Karpas-422 (cell line): ENCODE data around the gene LANCL1. TPM values are rescaled to one million over a fixed set of nuclear protein-coding genes. Genes with fewer than 3 reads are reported as not detected.
"Not testable (repeated sequence)": the region's sequence is repeated elsewhere in the genome, so short reads cannot be mapped to it uniquely, and the experiment has no call there.

Experiments
- DNase-seq: peaks from one replicate; pipeline ENCODE4 v3.0.0-alpha.2; 2015
- H2AFZ ChIP-seq: fragments of 200-600 bp; sonication (generic); 2 replicates; pipeline ENCODE4 v1.6.1; 2014; ENCODE audit warnings: antibody characterized with exemption, low read length, mixed read lengths
- H3K27ac ChIP-seq: fragments of 200-600 bp; sonication (generic); 2 replicates; pipeline ENCODE4 v1.5.1; 2014; ENCODE audit warnings: mild to moderate bottlenecking, low read length, moderate library complexity
- H3K27me3 ChIP-seq: fragments of 200-600 bp; sonication (generic); 2 replicates; pipeline ENCODE4 v1.6.1; 2014; ENCODE audit warnings: low read length, mixed read lengths
- H3K36me3 ChIP-seq: fragments of 200-600 bp; sonication (generic); 2 replicates; pipeline ENCODE4 v1.6.1; 2014; ENCODE audit warnings: low read length, mixed read lengths; ENCODE audit not compliant: insufficient read depth
- H3K4me1 ChIP-seq: fragments of 200-600 bp; sonication (generic); 2 replicates; pipeline ENCODE4 v1.6.1; 2014; ENCODE audit warnings: mild to moderate bottlenecking, low read length, mixed read lengths
- H3K4me2 ChIP-seq: fragments of 200-600 bp; sonication (generic); 2 replicates; pipeline ENCODE4 v1.6.1; 2014; ENCODE audit warnings: low read length, low read depth, mild to moderate bottlenecking; ENCODE audit not compliant: poor library complexity, severe bottlenecking
- H3K4me3 ChIP-seq: fragments of 200-600 bp; sonication (generic); 2 replicates; pipeline ENCODE4 v1.5.1; 2014; ENCODE audit warnings: mild to moderate bottlenecking, antibody characterized with exemption, low read length, mixed read lengths
- H3K79me2 ChIP-seq: fragments of 200-600 bp; sonication (generic); 2 replicates; pipeline ENCODE4 v1.6.1; 2014; ENCODE audit warnings: mild to moderate bottlenecking, low read length, mixed read lengths
- H3K9ac ChIP-seq: fragments of 200-600 bp; sonication (generic); 2 replicates; pipeline ENCODE4 v1.6.0; 2014; ENCODE audit warnings: low read length
- H3K9me2 ChIP-seq: fragments of 200-600 bp; sonication (generic), shearing (Covaris generic); replicated peaks from 2 replicates; pipeline ENCODE4 v1.6.0; 2014; ENCODE audit warnings: mild to moderate bottlenecking, low read length, moderate library complexity; ENCODE audit not compliant: insufficient read depth
- H3K9me3 ChIP-seq: fragments of 300-700, 200-600 bp; sonication (generic); 2 replicates; pipeline ENCODE4 v1.6.1; 2014; ENCODE audit warnings: low read length, mixed read lengths
- H4K20me1 ChIP-seq: fragments of 200-600 bp; sonication (generic); 2 replicates; pipeline ENCODE4 v1.6.1; 2014; ENCODE audit warnings: mild to moderate bottlenecking, antibody characterized with exemption, low read length, low read depth; ENCODE audit not compliant: insufficient read depth
- total RNA-seq: library from RNA; depleted of rRNA; stranded (reverse); fragments of >200 nt; shearing (Covaris generic); gene quantifications from 2 replicates; pipeline ENCODE4 v1.2.3, GENCODE V29; 2014; ENCODE audit warnings: low replicate concordance

The LANCL1 gene
- total RNA-seq, 1 experiment from 2014 or later = 126 TPM

- peaks cover 16% of the 10 kb centered on the region for H3K4me1 ChIP-seq
- no peak overlapping the region for H3K4me3 ChIP-seq
- H3K9me3 ChIP-seq = no peaks in the 10 kb centered on the region
- H3K9ac ChIP-seq = no peak overlapping the region
- peaks cover 61% of the 10 kb centered on the region for H3K36me3 ChIP-seq
- H3K27ac ChIP-seq = no peak overlapping the region
- DNase-seq = no peak
- H3K9me2 ChIP-seq = no peaks in the 10 kb centered on the region
- H3K79me2 ChIP-seq = peaks cover 31% of the 10 kb centered on the region
- no peak overlapping the region for H3K4me2 ChIP-seq
- no peaks in the 10 kb centered on the region for H4K20me1 ChIP-seq
- H2AFZ ChIP-seq = no peak overlapping the region
- no peaks in the 10 kb centered on the region for H3K27me3 ChIP-seq
These were observed 36.4 kb downstream of the LANCL1 start for GRCh38 chr2:210440206-210440605.

DNA sequence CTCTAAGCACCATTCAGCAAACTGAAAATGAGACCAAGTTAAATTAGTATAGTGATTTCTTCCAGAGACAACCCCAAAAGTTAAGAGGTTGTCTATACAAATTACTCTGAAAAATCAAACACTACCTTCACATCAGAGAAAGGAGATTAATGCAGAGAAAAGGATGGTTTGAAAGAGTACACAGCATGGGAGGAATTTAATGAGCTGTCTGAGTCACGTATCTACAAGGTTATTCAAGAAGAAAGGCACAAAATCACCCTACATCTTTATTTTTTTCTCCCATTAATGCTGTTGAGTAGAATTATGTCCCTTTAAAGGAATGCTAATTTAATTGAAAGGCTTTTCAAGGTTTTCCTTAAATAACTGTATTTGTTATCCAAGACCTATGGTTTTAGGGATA is 41.1 kb downstream of the LANCL1 start:
- Histone ChIP-seq H3K79me2 (no peaks in the 10 kb centered on the region), H3K4me2 (no peak overlapping the region), H3K36me3 (peaks cover 81% of the 10 kb centered on the region), H2AFZ (no peak overlapping the region), H3K27me3 (no peaks in the 10 kb centered on the region), H3K27ac (no peak overlapping the region), H3K4me1 (no peaks in the 10 kb centered on the region), H3K4me3 (no peak overlapping the region), H3K9me3 (no peaks in the 10 kb centered on the region), H3K9ac (no peak overlapping the region), H4K20me1 (no peaks in the 10 kb centered on the region), H3K9me2 (no peaks in the 10 kb centered on the region)
- DNase-seq = no peak

GRCh38 chr2:210432633-210433032 is 43.9 kb downstream of the LANCL1 start:
- no peaks in the 10 kb centered on the region for H3K4me1 ChIP-seq
- no peak overlapping the region for H3K4me2 ChIP-seq
- H3K9me2 ChIP-seq = no peaks in the 10 kb centered on the region
- no peaks in the 10 kb centered on the region for H3K27me3 ChIP-seq
- no peak overlapping the region for H2AFZ ChIP-seq
- H3K36me3 ChIP-seq = peaks cover 81% of the 10 kb centered on the region
- no peak overlapping the region for H3K9ac ChIP-seq
- no peaks in the 10 kb centered on the region for H3K79me2 ChIP-seq
- no peak for DNase-seq
- peaks cover 4% of the 10 kb centered on the region for H3K9me3 ChIP-seq
- no peak overlapping the region for H3K27ac ChIP-seq
- no peak overlapping the region for H3K4me3 ChIP-seq
- H4K20me1 ChIP-seq = no peaks in the 10 kb centered on the region

DNA sequence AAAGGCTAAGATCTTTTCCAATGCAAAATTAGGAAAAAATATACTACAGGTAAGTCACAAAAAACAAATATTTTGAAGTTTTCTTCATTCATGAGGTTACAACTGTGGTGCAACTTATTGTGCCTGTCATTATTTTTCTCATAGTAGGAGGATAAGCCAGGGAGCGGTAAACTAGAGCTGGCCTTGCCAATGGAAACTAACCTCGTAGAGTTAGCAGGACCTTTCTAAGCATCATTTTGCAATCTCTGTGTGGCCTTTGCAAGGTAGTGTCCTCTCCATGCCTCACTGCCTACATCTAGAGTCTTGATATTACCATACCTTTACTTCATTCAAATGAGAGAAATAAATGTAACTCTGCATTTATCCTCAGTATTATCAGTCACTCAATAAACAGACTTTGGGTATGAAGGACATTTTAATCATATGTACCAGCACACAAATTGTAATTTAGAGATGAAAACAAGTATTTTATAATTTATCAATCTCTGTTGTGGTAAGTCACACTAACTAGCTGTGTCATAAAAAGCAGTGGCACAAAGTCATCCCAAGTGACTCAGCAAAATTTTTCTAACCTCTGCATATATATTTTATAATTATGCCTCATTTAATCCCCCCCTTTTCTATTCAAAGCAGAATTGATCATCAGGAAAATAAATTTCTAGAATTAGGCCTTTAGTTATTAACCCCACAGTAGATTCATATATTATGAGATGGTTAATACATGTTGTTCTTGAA is 47.0 kb downstream of the LANCL1 start:
- Histone ChIP-seq H3K4me1 (no peaks in the 10 kb centered on the region), H3K36me3 (peaks cover 57% of the 10 kb centered on the region), H2AFZ (no peak overlapping the region), H3K27ac (no peak overlapping the region), H3K4me2 (no peak overlapping the region), H3K9me2 (no peaks in the 10 kb centered on the region), H3K9me3 (peaks cover 4% of the 10 kb centered on the region), H3K27me3 (no peaks in the 10 kb centered on the region), H3K79me2 (no peaks in the 10 kb centered on the region), H3K4me3 (no peak overlapping the region), H3K9ac (no peak overlapping the region), H4K20me1 (no peaks in the 10 kb centered on the region)
- peak; percentile 20 for DNase-seq

DNA sequence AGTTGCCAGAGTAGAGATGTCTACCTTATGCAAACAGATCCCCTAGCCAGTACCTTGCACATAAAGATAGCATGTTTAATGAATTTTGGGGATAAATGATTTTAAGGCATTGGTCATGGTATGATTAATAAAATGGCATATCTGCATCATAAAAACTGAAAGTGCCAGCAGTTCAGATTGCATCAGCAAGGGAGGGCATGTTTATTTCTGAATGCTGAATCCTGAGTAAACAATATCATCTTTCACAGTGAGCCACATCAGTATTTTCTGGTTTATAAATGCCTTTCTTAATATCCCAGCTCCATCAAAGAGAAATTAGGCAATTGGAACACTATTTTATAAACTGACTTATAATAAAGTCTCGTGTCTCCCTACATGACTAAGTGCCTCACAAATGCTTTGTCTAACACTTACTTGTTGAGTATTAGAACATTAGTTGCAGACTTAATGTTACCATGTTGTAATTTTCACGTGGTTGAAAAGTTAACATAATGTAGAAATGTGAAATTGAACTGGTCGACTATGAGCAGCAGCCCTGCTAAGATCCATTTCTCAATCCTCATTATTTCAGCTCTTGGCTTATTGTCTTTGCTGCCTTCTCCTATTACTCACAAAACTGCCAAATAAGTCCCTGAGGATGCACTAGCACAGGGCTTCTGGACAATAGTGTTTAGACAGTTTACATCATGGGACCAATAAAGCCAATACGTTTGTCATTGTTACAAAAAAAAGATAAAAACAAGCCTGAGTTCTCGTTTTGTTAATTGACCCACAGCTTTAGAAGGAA is 48.0 kb downstream of the LANCL1 start:
- no peaks in the 10 kb centered on the region for H3K27me3 ChIP-seq
- no peak overlapping the region for H3K4me2 ChIP-seq
- H3K9me2 ChIP-seq = no peaks in the 10 kb centered on the region
- no peak for DNase-seq
- H3K9me3 ChIP-seq = peaks cover 4% of the 10 kb centered on the region
- no peaks in the 10 kb centered on the region for H3K79me2 ChIP-seq
- no peak overlapping the region for H3K4me3 ChIP-seq
- H3K4me1 ChIP-seq = no peaks in the 10 kb centered on the region
- peaks cover 48% of the 10 kb centered on the region for H3K36me3 ChIP-seq
- H4K20me1 ChIP-seq = no peaks in the 10 kb centered on the region
- no peak overlapping the region for H3K27ac ChIP-seq
- no peak overlapping the region for H3K9ac ChIP-seq
- no peak overlapping the region for H2AFZ ChIP-seq

GRCh38 chr2:210427309-210427708 is 49.2 kb downstream of the LANCL1 start:
- not testable (repeated sequence) for H3K9me3 ChIP-seq, H3K9me2 ChIP-seq, H3K27me3 ChIP-seq, H3K27ac ChIP-seq, H3K4me2 ChIP-seq, H3K4me1 ChIP-seq, H4K20me1 ChIP-seq, H3K79me2 ChIP-seq, H3K9ac ChIP-seq, DNase-seq, H2AFZ ChIP-seq, H3K4me3 ChIP-seq
- H3K36me3 ChIP-seq = peaks cover 35% of the 10 kb centered on the region

DNA sequence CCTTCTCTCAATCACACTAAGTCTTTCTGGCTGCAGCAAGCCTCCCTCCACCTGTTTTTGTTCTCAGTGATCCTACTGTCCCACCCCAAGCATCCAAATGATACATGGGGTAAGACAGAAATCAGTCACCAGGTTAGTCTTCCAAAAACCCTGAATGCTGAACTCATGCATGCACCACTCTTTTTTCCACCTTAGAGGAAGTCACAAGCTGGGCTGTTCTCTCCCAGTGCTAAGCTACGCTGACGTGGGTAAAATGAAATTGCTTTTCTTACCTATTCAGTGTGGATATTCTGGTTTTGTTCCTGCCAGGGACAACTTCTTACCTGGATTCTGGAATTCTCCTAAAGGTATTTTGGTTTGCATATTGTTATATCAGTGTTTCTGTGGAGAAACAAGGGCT is 54.2 kb downstream of the LANCL1 start:
- Histone ChIP-seq H3K9me2 (no peaks in the 10 kb centered on the region), H3K4me2 (no peak overlapping the region), H4K20me1 (no peaks in the 10 kb centered on the region), H3K9ac (no peak overlapping the region), H3K9me3 (no peaks in the 10 kb centered on the region), H3K4me1 (no peaks in the 10 kb centered on the region), H3K36me3 (no peaks in the 10 kb centered on the region), H3K27ac (no peak overlapping the region), H3K79me2 (no peaks in the 10 kb centered on the region), H3K27me3 (no peaks in the 10 kb centered on the region), H3K4me3 (no peak overlapping the region), H2AFZ (no peak overlapping the region)
- no peak for DNase-seq

- Histone ChIP-seq H3K4me2 (no peak overlapping the region), H3K4me1 (no peaks in the 10 kb centered on the region), H3K9me2 (no peaks in the 10 kb centered on the region), H3K9me3 (no peaks in the 10 kb centered on the region), H3K27ac (no peak overlapping the region), H2AFZ (no peak overlapping the region), H3K4me3 (no peak overlapping the region), H3K36me3 (no peaks in the 10 kb centered on the region), H3K9ac (no peak overlapping the region), H4K20me1 (no peaks in the 10 kb centered on the region), H3K27me3 (no peaks in the 10 kb centered on the region), H3K79me2 (no peaks in the 10 kb centered on the region)
- no peak for DNase-seq
These were observed 54.6 kb downstream of the LANCL1 start for GRCh38 chr2:210421916-210422315.
